ENCODE data around the gene ESM1.

ESM1 gene, protein sequence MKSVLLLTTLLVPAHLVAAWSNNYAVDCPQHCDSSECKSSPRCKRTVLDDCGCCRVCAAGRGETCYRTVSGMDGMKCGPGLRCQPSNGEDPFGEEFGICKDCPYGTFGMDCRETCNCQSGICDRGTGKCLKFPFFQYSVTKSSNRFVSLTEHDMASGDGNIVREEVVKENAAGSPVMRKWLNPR

DNA sequence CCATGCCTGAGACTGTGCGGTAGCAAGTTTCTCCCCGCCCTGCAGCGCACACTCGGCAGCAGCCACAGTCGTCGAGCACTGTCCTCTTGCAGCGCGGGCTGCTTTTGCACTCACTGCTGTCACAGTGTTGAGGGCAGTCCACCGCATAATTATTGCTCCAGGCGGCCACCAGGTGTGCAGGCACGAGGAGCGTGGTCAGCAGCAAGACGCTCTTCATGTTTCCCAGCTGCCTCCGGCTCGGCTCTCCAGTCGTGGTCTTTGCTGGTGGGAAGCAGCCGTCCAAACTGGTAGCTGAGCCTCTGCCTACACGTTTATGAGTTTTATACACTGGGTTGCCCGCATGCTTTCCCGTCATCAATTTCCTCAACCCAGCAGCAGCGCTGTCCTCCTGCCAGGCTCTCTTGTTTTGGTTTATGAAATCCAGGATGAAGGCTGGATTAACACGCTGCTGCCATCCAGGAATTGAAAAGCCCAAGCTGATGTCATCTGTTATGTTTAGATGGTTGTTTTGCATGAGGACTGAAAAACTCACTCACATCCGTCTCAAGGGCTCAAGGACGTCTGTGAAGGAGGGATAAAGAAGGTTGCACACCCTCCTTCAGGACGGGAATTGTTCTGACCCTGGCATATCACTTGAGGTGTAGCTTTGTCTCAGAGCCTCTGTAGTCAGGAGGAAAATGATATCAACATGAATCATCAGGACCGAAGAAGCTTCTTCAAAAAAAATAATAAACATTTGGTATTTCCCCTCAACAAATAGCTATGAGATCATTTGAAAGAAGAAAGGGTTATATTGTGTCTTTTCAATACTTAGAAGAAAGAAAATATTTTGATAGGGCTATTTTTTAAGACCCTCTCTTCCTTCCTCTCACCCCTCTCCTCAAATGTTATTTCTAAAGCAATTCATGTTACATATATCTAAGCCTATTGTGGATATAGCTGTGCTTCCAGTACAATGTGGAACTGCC is at the start of gene ESM1:
TSS of gene ESM1 (minus strand) at position 293 of the 968 bp plus-strand sequence. CDS start at position 217, 76 bp downstream.
- no peak for TF ChIP-seq CTCF (conservative IDR thresholded peaks at IDR 0.05; ENCODE audit: control insufficient read depth, insufficient read depth, low read depth, low read length)
- peak; percentile 73 for DNase-seq (ENCODE audit: low read depth)
- H3K4me3 ChIP-seq (ENCODE audit: control insufficient read depth, low read depth, low read length), result peak within 1 kb of the TSS; percentile 30

DNA sequence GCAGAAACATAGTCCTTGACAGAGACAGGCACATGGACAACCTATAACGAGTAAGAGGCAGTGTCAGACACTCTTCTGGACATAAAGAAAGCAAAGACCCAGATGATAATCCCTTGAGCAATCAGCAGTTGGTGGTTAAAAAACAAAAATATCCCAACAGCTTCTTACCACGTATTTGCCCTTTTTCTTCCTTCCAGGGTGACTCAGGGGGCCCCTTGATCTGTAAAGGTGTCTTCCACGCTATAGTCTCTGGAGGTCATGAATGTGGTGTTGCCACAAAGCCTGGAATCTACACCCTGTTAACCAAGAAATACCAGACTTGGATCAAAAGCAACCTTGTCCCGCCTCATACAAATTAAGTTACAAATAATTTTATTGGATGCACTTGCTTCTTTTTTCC is 48.2 kb upstream of the ESM1 start:
- H3K4me3 ChIP-seq (ENCODE audit: control insufficient read depth, low read depth, low read length), result no peak overlapping the region
- no peak for TF ChIP-seq CTCF (conservative IDR thresholded peaks at IDR 0.05; ENCODE audit: control insufficient read depth, insufficient read depth, low read depth, low read length)
- no peak for DNase-seq (ENCODE audit: low read depth)

GRCh38 chr5:55031492-55031891 is 46.1 kb upstream of the ESM1 start:
- no peak for DNase-seq (ENCODE audit: low read depth)
- H3K4me3 ChIP-seq (ENCODE audit: control insufficient read depth, low read depth, low read length), result no peak overlapping the region
- no peak for TF ChIP-seq CTCF (conservative IDR thresholded peaks at IDR 0.05; ENCODE audit: control insufficient read depth, insufficient read depth, low read depth, low read length)

GRCh38 chr5:55030676-55031369 is 45.4 kb upstream of the ESM1 start:
- DNase-seq (ENCODE audit: low read depth), result no peak
- no peak overlapping the region for H3K4me3 ChIP-seq (ENCODE audit: control insufficient read depth, low read depth, low read length)
- no peak for TF ChIP-seq CTCF (conservative IDR thresholded peaks at IDR 0.05; ENCODE audit: control insufficient read depth, insufficient read depth, low read depth, low read length)

DNA sequence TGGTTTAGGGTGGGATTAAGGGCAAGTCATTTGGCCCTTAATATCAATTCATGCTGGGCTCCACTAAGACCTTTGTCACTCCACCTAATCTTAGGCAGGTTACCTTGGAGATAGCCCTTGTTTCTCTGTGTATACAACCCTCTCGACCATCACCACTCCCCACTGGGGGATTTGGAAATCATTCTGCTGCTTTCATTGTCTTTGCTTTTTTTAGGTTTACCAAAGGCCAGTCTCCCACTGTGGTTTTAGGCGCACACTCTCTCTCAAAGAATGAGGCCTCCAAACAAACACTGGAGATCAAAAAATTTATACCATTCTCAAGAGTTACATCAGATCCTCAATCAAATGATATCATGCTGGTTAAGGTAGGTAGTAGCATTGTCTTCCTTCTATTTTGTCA is 44.8 kb upstream of the ESM1 start:
- TF ChIP-seq CTCF (conservative IDR thresholded peaks at IDR 0.05; ENCODE audit: control insufficient read depth, insufficient read depth, low read depth, low read length), result no peak
- no peak for DNase-seq (ENCODE audit: low read depth)
- H3K4me3 ChIP-seq (ENCODE audit: control insufficient read depth, low read depth, low read length), result no peak overlapping the region

DNA sequence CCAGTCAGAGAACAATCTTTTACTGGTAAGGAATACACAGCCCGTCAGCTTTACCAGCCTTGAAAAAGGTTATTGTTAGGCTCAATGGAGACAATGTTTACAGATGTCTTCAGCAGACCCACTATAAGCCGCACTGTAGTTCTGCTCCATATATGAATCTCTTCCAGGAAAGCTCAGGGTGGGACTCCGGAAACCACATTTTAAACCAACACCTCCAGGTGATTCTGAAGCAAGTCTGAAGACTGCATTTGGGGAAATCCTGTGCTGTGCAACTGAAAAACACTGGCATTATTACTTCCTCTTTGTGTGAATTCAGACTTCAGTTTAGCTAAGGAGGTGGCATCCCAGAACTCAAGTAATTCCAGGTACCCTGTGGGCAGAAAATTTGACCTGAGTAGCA is 42.2 kb upstream of the ESM1 start:
- no peak for DNase-seq (ENCODE audit: low read depth)
- H3K4me3 ChIP-seq (ENCODE audit: control insufficient read depth, low read depth, low read length), result no peak overlapping the region
- TF ChIP-seq CTCF (conservative IDR thresholded peaks at IDR 0.05; ENCODE audit: control insufficient read depth, insufficient read depth, low read depth, low read length), result no peak
